ENCODE results near the gene MTM1. TPM values are rescaled to one million over a fixed set of nuclear protein-coding genes. Genes with fewer than 3 reads are reported as not detected.

The MTM1 gene
- total RNA-seq, 3 donors from 2014 or later = 42.2 to 77.3 (median 56.9) TPM

DNA sequence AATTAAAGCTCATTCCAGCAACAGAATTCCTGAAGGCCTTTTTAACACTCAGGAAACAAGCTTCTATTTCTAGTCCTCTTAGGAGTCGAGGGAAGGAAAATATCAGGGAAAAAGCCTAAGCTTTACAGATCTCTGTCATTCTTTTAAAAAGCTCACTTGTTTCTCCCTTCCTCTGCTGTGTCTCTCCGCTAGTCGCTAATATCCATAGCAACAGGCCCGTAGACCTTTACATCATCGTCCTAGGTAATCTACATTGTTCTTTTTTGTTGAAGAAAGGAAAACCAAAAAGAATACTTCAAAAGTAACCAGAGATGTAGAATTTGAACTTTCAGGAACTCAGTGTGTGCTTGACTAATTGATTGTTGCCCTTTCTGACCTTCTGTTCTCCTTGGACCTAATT, 78.9 kb downstream of the MTM1 start:
- ATAC-seq (no peak), DNase-seq (no peak)
- H3K9me3 ChIP-seq = no peaks in the 10 kb centered on the region
- no peaks in the 10 kb centered on the region for H3K4me1 ChIP-seq (ENCODE audit: low read depth)
- no peak for TF ChIP-seq CTCF (IDR thresholded peaks at IDR 0.05)
- intact Hi-C loops (cut with DNase I, micrococcal nuclease) = no loop called here
- no peaks in the 10 kb centered on the region for H3K36me3 ChIP-seq (ENCODE audit: low read depth)
- H3K4me3 ChIP-seq = no peak overlapping the region

DNA sequence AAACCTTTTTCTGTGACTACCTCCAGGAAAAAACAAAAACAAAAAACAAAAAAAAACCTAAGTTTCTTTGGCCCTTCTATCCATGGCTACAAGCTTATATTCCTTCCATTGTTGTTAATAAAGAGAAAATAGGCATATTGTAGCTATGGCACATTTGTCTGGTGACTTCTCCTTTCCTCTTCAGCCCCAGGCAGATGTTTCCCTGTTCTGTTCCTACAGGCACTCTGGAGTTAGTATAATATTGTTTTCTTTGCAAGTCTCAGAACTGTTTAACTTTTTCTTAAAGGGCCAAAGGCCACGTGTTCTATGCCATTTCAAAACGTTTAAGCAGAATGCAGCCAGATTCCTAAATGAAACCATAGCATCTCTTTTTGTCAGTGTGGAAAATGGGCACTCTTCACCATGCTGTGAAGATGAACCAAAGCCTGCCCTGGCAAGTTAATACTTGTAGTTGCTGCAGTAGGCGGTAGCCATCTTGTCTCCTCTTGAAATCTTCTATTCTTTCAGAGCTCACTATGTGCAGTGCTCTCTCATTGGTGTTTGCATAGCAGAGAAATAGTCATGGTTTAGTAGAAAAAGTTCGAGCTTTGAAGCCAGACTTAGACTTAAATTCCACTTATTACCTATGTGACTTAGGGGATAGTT, 80.0 kb downstream of the MTM1 start:
- TF ChIP-seq CTCF (IDR thresholded peaks at IDR 0.05) = no peak
- intact Hi-C loops (cut with DNase I, micrococcal nuclease) = no loop called here
- H3K4me1 ChIP-seq (ENCODE audit: low read depth) = no peaks in the 10 kb centered on the region
- H3K9me3 ChIP-seq = no peaks in the 10 kb centered on the region
- no peak overlapping the region for H3K4me3 ChIP-seq
- H3K36me3 ChIP-seq (ENCODE audit: low read depth) = no peaks in the 10 kb centered on the region
- no peak for DNase-seq
- no peak for ATAC-seq

DNA sequence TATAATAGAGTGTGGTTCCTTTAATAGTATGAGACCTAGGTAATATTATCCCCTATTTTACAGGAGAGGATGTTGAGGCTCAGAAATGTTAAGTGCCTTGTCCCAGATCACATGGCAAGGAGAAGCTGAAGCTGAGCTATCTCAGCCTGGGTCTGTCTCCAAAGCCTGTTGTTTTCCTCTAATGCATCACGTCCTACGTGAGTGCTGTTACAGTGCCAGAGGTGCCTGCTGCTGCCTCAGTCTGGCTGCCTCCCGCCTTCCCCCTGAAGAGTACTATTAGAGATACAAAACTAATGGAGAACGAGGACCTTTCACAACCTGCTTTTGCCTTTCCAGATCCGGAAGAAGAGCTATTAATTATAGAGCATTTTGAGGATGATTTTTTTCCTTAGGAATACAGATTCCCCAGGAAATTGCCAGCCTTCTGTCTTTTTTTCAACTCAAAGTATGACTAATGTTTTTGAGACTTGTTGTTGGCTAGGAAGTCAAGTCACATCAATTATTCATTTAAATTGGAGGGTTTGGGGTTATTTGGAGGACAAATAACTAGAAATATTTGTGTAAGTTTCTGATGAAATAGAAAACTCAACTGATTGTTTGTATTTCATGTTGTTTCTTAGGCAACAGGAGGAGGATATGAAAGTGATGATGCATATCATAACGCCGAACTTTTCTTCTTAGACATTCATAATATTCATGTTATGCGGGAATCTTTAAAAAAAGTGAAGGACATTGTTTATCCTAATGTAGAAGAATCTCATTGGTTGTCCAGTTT, 80.9 kb downstream of the MTM1 start:
- no peak overlapping the region for H3K4me3 ChIP-seq
- TF ChIP-seq CTCF (IDR thresholded peaks at IDR 0.05) = no peak
- no peaks in the 10 kb centered on the region for H3K36me3 ChIP-seq (ENCODE audit: low read depth)
- DNase-seq (peak in 1 of 3 donors; percentile 16), ATAC-seq (no peak)
- no peaks in the 10 kb centered on the region for H3K4me1 ChIP-seq (ENCODE audit: low read depth)
- intact Hi-C loops (cut with DNase I, micrococcal nuclease) = no loop called here
- no peaks in the 10 kb centered on the region for H3K9me3 ChIP-seq

DNA sequence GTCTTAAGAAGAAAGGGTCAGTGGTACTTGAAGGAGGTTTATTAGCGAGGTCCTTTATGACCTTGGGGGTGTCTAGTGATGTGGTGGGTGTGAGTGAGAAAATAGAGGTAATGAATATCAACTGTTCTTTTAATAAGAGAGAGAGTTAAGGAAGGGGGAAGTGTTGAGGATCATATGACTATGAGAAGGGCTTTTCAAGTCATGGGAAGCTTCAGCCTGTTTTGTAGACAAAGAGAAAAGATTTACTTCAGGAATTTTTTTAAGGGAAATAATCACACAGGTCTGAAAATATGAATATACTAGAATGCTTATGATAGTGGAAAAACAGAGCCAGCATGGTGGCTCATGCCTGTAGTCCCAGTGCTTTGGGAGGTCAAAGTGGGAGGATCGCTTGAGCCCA, 83.5 kb downstream of the MTM1 start:
- intact Hi-C loops (cut with DNase I, micrococcal nuclease) = no loop called here
- no peak for DNase-seq
- no peaks in the 10 kb centered on the region for H3K9me3 ChIP-seq
- H3K36me3 ChIP-seq (ENCODE audit: low read depth) = no peaks in the 10 kb centered on the region
- no peaks in the 10 kb centered on the region for H3K4me1 ChIP-seq (ENCODE audit: low read depth)
- TF ChIP-seq CTCF (IDR thresholded peaks at IDR 0.05) = no peak
- H3K4me3 ChIP-seq = no peak overlapping the region
- no peak for ATAC-seq

- DNase-seq (no peak), ATAC-seq (no peak)
- no peak for TF ChIP-seq CTCF (IDR thresholded peaks at IDR 0.05)
- no peak overlapping the region for H3K4me3 ChIP-seq
- intact Hi-C loops (cut with DNase I, micrococcal nuclease) = no loop called here
- no peaks in the 10 kb centered on the region for H3K4me1 ChIP-seq (ENCODE audit: low read depth)
- H3K9me3 ChIP-seq = no peaks in the 10 kb centered on the region
- no peaks in the 10 kb centered on the region for H3K36me3 ChIP-seq (ENCODE audit: low read depth)
These were observed 87.4 kb downstream of the MTM1 start for GRCh38 chrX:150655788-150656187.

All from mucosa of descending colon (tissue), 3 donors.